SK-N-DZ (cell line): ENCODE data around the gene CNKSR2.

Experiments used
- DNase-seq: peaks from one replicate; pipeline ENCODE4 v3.0.0-alpha.2; 2015; ENCODE audit warnings: low spot score

Gene CNKSR2

DNA sequence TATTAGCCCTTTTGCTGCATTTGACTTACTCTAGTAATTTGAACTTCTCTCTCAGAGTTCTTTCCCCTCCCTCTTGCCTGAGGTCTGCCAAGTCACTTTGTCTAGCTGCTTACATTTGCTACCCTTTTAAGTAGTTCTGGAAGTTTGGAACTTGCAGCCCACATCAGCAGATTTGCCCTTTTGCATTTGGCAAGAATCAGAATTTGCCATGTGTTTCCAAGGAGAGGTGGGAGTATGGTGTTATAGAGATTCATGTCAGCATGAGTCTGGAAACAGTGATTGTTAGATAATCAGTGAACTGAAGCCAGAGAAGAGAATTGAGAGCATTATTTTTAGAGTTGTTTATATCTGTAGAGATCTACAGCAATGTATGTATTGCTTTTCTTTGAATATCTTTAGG, 231.8 kb downstream of the CNKSR2 start:
- no peak for DNase-seq

DNA sequence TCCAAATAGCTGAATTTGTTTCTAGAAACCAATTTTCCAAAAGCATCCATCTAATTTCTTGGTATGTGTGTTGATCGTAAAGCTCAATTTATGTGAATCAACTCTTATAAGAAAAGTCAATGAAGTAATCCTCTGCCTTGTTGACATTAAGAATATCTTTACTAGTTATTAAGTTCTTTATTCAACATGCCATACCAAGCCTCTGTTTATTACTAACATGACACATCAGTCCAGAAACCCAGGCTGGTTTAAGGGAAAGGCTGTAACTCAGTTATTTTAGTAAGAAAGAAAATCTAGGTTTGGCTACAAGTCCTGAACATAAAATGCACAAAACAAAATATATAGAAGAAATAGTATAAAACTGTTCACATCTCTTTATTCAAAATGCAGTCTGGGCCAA, 235.9 kb downstream of the CNKSR2 start:
- no peak for DNase-seq

DNA sequence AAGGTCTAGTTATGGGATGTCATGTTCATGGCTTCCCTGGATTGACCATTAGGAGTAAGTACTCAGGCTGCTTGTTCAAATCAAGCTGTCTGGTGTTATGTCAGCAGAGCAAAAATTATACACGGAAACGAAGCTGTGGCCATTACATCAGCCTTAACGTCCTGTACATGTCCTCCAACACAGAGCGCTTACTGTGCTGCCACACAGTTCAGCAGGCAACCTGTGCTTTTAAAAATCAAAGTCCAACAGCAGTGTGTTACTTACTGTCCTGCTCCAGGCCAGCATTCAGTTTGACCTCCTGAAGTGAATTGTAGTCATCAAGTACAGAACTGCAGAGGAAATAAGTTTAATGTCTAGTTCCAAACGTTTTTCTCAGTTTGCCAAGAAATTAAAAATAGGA, 237.9 kb downstream of the CNKSR2 start:
- DNase-seq: no peak

DNA sequence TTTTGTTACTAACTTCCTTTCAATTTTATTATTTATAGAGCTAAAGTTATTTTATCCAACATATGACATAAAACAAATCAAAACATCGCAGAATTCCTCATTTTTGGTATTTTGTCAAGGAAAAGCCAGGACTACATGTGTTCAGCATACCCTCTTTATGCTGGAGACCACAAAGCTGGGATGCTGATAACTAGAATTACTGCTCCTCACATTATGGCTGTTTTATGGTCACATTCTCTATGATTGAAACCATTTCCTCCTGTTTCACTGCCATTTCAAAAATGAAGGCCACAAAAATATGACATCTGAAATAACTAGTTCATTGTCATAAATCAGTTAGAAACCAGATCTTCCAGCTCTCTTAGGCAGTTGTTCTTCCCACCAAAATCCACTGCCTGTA, 242.2 kb downstream of the CNKSR2 start:
- DNase-seq: no peak

DNA sequence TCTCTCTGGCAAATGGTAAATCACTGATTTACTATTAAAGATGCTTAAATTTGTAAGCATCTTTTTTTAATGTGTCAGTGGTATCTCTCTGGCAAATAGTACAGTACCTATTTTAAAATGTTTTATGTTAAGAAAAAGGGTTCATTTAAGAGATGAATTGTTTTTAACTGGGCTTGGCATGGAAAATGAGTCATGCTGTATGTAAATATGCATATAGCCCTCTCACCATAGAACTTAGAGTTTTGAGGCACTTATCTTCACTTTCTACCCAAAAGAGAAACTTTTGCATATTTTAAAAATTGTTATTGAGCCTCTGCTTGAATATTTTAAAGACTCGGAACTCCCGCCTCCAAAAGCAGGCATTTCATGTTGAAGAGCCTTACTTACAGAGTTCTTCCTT, 246.0 kb downstream of the CNKSR2 start:
- no peak for DNase-seq

DNA sequence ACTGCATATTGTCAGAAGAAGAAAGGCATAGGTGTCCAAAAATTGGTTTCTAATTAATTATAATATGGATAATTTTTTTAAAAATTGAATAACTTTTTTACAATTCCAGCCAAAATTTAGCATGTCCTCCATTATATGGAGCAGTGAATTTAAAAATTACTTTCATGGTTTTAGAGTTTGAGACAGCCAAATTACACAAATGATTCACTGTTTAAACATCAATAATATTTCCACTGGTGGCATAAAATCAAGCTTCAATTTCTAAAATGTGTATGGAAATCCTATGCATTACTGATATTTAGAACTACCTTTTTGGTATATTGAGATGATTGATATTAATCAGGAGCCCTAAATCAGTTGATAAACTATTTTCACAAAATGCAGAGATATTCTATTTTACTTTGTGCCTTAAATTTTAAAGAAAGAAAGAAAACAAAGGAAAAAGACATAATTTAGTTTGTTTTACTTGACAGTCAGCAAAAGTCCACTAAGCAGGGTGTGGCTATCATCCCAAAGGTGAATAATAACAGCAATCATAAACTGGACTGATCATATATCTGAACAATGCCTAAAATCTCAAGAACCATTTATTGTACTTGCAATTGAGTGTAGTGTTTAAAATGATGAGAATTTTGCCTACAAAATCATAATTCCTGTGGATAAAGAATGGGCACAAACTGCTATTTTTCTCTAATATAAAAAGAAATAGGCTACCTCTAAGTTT, 249.7 kb downstream of the CNKSR2 start:
- DNase-seq: no peak

DNA sequence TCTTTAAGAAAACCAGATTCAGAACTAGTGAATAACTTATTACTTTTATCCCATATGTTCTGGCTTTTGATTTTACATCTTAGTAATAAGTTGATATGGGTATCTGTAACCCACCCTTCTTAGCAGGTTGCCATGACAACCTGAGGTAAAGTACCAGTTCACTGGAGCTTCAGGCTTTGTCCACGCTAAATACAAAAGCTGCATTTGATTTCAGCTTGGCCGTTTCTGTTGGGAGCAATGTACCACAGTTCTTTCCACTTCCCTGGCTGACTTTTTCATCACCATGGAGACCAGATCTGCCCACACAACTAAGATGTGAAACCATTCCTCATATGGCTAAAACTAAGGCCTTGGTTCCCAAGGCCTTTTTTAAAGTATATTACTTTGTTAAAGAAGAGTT, 257.8 kb downstream of the CNKSR2 start:
- DNase-seq: no peak

DNA sequence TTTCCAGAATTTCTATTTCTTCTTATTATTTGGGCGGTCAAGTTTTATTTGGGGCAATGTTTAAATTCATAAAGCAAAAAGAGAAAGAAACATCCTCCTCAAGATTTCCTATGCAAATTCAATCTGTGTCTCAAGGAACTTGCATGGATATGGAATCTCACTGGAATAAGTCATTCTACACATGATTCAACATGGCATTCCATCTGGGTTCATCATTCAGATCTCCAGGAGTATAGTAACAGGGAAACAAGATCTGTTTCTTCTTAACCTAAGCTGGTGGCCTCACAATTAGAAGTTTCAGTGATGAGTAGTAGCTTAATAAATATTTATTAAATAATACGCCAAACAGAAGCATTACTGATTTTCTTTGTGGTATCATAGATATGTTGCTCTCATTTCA, 264.1 kb downstream of the CNKSR2 start:
- DNase-seq: no peak

DNA sequence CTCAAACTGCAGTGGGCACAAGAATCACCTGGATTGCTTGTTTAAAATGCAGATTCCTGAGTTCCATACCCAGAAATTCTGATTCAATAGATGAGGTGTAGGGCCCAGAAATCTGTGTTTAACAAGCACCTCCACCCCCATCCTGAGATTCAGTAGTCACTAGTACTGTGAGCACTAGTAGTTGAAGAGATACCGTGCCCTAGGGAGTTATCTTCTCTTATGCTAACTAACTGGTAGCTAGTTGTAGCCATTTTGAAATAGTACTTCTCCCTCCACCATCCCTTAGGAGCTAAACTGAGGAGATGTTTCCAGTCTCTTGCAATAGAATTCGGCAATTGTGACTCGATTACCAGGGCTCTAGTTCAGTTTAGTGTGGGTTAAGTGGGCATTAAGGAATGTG, 265.6 kb downstream of the CNKSR2 start:
- DNase-seq: no peak

DNA sequence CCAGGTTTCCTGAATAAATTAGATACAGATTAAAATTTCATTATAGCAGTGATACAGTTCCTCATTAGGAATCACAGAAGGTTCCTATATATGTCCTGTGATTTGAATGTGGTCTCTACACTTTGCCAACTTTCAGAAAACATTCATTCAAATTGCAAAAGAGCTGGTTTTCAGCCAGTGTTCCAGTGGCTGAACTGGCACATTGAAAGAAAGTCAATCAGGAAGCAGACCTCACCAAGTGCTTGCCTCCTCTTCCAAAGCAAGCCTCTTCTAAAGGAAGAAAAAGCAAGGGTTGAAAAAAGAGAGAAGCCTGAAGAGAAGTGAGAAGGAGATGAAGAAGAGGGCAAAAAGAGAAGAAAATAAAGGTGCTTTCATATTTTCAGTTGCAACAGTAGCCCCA, 271.2 kb downstream of the CNKSR2 start:
- no peak for DNase-seq

DNA sequence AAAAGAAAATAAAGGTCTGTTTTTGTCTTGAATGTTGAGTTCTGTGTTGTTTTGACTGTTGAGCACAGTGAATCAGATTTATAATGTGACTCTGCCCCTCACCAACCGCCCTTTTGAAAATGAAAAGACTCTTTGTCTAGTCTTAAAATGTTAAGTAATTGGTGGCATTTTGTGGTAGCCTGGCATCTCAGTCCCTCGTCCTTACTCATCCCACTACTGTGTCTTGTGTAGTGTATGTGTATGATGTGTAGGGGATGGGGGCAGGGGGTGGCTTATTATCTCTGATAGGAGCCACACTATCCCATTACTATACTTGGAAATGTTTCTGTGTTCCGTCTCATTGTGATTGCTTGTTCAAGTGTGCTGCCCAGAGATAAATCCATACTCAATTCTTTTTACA, 271.7 kb downstream of the CNKSR2 start:
- no peak for DNase-seq

DNA sequence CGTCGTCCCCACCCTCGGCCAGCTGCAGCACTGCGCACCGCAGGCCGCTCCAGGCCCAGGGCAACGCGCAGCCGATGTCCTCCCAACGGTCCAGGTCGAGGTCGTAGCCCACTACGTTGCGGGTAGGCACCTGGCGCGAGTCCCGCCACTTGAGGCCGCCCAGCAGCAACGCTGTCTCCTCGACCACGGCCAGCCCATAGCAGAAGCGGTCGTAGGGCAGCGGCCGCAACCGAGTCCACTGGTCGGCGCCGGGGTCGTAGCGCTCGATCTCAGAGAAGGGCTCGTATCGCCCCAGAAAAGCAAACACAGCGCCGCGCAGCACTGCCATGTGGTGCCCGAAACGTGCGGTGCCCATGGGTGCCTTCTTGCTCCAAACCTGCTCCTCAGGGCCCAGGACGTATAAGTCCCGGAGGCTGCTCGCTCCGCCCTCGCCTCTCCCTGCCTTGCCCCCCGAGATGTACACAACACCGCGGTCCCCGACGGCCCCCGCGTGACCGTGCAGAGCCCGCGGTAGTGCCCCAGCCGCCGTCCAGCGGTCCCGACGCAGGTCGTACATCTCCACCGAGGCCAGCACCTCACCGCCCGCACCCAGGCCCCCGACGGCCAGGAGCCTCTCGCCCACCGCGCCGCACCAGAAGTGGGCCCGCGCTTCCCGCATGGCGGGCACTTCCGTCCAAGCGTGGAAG, 281.8 kb downstream of the CNKSR2 start:
- DNase-seq: no peak

DNA sequence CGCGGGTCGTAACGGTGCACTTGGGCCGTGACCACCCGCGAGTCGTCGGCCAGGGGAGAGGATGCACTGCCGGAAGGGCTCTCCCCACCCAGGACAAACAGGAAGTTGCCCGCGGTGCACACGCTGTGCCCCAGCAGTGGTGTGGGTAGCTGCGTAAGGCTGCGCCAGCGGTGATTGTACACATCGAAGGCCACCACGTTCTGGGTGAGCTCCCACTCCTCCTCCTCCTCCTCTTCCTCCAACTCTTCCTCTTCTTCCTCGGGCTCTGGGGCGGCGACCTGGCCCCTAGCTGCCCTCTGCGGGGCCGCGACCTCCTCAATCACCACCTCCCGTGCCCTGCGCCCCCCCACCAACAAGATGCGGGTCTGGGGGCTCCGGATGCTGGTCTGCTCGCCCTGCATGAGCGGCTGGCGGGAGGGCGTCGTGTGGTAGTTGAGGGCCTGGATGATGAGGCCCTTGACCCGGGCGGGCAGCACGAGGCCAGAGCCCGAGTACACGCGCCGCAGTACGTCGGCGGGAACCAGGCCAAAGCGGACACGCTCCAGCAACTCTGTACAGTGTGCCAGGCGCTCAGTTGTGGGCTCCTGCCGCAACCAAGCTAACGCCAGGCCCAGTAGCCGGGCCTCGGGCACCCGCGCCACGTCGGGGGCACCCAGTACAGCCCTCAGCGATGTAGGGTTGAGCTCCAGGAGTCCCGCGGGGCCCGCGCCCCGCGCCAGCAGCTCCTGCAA, 282.5 kb downstream of the CNKSR2 start:
- no peak for DNase-seq

DNA sequence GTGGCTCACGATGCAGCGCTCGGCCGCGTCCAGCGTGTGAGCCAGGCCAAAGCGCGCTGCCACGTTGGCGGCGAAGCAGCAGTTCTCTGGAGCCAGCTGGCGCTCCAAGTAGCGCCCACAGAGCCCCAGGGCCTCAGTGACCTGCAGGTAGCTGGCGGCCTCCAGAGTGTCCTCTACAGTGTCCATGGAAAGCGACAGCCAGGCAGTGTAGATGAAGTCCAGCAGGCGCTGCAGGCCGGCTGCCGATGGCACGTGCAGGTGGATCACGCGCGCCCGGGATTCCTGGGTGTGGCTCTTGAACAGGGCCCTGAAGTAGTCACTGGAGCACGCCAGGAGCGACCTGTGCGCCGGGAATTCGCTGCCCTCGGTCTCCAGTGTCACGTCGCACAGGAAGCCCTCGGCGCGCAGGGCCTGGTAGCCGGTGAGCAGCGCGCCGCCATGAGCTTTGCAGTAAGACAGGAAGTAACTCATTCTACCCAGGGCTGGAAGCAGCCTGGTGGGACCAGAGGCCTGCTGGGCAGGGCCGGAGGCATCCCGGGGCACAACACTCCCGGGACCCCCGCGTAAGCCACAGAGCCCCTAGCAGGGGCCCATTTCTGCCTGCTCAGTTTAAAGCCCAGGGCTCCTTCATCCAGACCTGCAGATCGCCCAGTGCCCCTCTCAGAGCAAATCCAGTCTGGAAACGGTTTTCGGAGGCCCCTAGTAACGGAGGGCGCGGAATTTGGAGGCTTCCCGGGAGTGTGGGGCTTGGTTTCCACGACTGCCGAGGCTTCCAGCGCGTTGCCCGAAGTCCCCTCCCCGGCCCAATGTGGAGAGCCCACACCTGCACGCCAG, 283.3 kb downstream of the CNKSR2 start:
- DNase-seq: no peak

DNA sequence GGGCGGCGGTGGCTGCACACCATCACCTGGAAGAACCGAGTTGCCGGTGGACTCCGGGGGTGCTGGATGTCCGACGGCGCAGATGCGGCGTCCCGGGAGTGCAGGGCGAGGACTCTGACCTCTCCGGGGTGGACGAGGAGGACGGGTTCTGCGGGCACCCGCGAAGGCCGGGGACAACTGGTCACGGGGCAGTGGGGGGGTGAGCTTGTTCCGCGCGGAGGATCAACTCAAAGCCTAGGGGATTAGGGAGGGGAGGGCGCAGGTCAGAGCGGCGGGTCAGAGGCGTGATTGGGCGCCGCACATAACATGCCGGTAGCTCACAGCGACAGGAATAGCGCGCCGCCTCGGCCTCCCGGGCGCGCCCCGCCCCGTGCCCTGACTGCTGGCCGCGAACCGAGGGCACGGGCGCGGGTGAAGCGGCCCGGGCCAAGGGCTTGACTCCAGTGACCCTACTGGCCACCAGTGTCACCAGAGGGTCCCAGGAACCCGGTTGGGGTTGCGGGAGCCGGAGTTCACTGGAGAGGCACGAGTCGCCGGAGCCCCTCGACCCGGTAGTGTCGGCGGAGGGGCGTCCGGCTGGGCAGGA, 284.0 kb downstream of the CNKSR2 start, which contains the start of gene KLHL34:
Gene KLHL34 (minus strand): TSS at position 179 of the 586 bp plus-strand sequence. CDS start 542 bp downstream, outside the sequence.
- no peak for DNase-seq

DNA sequence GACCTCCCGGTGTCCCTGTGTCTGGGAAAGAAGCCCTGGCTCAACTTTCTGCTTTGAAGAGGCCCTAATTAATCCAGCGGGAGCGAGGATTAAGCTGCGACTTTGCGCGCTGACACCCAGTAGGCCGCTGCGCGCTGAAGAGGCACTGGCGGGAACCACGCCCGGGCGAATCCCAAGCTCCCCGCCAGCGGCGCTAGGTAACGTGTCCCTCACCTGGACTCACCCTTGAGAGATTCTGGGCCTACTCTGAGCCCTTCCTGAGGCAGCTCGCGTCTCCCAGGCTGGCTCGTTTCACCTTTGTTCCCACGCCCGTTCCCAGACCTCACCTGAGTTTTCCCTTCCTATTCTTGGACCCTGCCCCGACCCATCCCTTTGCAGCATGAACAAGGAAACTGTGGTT, 284.5 kb downstream of the CNKSR2 start:
- DNase-seq: no peak

DNA sequence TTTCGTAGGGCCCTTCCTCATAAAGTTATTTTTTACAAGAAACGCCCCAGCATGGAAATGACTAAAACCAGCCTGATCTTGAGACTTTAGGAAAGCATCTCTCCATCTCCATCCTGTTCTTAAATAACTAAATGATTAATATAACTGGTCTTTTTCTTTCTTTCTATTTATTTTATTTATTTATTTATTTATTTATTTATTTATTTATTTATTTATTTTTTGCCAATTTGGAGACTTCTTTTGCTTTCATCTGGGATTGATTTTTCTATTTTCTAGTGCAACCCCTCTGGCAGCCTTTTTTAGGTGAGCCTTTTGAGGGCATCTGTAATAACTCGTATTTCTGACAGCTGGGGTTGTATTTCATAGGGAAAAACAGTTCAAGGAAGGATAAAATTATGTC, 285.1 kb downstream of the CNKSR2 start:
- no peak for DNase-seq

DNA sequence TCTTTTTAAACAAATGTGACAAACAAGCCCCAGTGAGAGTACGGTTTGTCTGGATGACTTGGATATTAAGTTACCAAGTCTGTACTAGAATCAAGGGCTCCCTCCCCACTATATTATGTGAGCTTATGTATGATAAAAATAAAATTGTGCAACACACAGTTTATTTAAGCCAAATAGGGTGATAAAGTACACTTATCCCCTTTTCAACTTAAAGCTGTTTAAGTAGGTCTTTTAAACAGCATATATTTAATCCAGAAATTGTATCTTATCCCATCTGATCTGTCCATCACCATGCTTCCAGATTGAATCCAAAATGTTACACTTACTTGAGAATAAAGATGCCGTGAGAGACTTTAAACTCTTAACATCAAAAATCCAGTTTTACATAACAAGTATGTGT, 285.9 kb downstream of the CNKSR2 start:
- no peak for DNase-seq

DNA sequence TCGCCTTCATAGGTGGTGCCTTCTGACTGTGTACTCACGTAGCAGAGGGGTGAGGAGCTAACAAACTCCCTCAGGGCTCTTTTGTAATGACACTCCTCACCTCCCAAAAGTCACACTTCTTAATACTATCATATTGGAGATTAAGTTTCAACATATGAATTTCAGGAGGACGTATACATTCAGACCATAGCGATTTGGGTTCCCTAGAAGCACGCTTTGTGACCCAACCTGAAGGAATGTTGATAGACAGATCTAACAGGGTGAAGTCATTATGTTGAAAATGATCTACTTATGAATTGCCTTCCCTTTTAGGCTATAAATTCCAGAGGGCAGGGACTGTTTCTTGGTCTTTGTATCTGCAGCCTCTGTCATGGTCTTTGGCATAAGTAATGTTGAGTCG, 287.1 kb downstream of the CNKSR2 start:
- no peak for DNase-seq

DNA sequence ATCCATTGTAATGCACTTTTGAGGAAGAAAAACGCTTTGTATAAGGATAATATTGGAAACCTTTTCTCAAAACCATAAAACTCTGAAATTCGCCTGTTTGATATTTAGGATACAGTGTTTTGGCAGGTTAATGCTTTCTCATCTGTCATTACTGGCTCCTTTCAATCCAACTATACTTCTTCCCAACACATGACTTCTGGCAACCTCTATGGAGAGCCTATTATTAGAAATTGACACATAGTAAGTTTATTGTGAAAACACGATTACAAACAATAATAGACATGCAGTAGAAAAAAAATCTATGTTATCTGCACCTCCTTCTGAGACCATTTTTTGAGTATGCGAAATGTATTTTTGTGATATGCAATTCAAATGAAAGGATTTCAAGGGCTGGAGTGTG, 288.5 kb downstream of the CNKSR2 start:
- DNase-seq: no peak

DNA sequence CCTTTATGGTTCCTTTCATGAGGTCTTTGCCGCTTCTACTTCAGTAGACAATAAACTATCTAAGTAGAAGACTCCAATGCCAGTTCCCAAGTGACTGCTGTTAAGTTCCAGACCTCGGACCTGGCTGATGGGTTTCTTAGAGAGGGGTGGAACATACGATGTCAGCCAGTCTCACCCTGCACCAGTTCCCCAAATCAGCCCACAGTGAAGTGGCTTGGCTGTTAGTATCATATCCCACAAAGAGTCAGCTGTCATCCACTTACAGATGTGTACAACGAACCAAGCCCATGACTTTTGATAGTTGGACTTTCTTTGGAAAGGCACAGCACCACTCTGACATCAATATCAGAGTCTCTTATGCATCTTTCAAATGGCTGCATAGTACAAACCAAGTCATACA, 292.0 kb downstream of the CNKSR2 start:
- no peak for DNase-seq
